SW 1271 (cell line): ENCODE measurements around the gene DRAM1.
A peak's percentile ranks its signal among the peaks of the same experiment; 100 is the strongest.
"Not testable (repeated sequence)": the region's sequence is repeated elsewhere in the genome, so short reads cannot be mapped to it uniquely, and the experiment has no call there.

Experiments used
- DNase-seq, 2 experiments: peaks; one replicate each; lab custom pipeline; 2025; lab: John Stamatoyannopoulos, UW

Gene DRAM1, protein sequence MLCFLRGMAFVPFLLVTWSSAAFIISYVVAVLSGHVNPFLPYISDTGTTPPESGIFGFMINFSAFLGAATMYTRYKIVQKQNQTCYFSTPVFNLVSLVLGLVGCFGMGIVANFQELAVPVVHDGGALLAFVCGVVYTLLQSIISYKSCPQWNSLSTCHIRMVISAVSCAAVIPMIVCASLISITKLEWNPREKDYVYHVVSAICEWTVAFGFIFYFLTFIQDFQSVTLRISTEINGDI

DNA sequence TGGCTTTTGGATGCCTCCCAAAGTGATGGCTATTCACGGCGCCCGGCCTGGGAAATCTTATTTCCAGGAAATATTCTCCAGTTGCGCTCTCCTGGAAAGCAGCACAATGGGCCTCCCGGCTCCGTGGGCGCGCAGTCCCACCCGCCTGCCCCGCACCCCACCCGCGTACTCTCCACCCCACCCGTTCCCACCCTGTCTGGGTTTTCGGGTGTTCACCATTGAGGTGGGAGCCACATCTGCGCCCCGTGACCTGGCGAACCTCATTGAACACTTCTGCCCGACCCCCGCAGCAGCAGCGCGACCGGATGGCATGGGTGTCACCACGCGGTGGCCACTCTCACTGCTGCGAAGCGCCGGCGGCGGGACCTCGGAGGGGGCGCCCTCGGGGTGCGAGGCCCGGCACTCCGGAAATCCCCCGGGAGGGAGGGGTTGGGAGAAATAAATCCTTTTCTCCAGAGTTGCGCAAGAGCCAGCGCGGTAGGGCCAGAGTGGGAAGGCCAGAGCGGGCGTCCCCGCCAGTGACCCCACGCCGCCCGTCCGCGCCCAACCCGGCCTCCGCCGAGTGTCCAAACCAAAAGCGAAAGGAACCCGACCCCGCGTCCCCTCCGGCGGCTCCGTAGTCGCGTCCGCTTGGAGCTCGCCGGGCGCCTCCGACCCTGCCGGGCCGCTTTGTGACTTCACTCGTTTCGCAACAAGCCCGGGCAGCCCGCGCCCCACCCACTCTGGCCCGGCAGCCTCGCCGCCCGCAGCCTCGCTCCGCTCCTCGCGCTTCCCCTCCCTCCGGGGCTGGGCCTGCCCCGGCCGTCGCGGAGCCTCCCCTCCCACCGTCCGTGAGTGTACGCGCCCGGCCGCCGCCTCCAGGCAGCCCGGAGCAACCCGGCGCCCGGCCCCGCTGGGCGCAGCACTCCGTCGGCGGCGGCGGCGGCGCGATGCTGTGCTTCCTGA lies at the start of gene DRAM1:
Gene DRAM1, plus strand, starts transcription at position 720 of the 945 bp plus-strand sequence. Its CDS starts 210 bp downstream, at position 930.
- DNase-seq = peak; percentile 31 to 71

DNA sequence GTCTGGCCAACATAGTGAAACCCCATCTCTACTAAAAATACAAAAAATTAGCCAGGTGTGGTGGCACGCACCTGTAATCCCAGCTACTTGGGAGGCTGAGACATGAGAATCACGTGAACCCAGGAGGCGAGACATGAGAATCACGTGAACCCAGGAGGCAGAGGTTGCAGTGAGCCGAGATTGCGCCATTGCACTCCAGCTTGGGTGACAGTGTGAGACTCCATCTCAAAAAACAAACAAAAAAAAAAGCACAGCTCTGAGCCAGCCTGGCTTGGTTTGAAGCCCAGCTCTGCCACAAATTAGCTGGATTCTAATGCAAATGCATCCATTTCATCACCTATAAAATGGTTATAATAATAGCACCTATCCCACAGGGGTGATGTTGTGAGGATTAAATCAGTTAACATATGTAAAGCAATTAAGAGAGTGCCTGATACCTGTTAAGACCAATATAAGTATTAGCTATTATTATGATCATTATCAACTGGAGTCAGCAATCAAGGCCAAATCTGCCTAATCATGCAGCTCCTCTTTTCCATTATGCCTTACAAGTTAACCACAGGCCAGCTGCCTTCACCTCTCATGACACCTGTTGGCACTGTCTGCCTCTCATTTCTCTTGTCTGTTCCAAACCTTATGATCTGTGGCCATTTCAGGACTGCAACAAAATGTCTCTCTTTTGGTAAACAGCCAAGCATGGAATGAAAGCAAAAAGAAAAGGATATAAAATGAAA lies 48.8 kb upstream of the DRAM1 start:
- DNase-seq = no peak

DNA sequence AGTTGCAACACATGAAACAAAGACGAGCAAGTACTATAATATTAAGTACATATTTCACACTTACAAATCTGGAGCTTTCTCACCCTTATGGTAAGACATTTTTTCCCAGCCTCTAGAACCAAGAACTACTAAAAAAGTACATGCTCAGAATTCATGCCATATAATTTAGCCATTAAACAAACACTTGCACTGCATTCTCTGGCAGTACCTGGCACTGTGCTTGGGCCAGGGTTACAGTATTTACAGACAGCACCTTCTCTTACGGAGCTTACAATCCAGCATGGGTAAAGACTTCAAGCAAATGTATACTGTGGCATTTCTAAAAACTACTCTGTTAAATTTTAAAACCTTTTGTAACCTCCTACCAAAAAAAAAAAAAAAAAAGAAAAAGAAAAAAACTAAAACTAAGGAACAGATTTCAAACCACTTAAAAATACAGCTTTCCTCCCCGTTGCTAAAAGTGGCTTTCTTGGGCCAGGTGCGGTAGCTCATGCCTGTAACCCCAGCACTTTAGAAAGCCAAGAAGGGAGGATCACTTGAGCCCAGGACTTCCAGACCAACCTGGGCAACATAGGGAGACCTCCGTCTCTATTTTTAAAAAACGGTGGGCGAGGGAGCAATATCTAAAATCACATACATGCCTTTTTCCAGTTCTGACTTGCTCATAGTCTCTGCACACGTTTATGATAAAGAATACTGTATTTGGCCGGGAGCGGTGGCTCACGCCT lies 47.6 kb upstream of the DRAM1 start:
- DNase-seq = no peak

DNA sequence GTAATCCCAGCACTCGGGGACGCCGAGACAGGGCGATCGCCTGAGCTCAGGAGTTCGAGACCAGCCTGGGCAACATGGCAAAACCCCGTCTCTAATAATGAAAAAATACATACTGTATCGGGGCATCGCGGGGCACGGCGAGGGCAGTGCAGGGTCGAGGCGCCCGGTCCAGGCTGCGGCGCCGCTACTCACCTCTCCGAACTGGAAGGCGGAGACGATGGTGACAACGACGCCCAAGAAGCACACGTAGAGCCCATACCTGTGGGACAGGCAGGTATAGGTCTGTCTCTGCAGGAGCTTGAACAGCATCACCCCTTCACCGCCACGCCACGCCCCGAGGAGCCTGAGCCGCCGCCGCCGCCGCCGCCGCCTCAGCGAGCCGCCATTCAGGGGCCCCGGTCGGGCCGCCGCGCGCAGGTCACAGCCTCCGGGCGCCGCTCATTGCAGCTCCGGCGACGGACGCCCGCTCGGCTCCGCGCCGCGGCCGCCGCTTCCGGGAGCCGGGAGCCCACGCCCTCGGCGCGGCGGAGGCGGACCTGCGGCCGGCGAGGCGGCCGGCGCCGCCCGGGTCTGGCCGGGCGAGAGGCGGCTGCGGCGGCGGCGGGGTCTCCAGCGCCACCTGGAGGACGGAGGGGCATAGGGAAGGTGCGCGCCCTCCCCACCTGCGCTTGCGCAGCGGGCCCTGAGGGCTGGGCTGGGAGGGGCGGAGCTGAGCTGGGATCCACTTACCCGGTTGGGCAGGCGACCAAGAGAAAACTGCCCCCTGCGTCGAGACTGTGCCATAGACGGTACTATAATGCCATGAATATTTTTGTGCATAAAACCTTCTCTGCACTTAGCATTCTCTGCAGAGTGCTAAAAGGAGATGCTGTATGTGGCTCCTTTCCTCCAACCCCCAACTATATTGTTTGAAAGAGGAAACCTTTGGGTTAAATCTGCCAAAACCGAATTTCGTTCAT lies 46.7 kb upstream of the DRAM1 start, which contains the start of gene GNPTAB:
Gene GNPTAB, minus strand, starts transcription at position 593 of the 959 bp plus-strand sequence. Its CDS starts 284 bp downstream, at position 309.
- DNase-seq = peak; percentile 40 to 77

DNA sequence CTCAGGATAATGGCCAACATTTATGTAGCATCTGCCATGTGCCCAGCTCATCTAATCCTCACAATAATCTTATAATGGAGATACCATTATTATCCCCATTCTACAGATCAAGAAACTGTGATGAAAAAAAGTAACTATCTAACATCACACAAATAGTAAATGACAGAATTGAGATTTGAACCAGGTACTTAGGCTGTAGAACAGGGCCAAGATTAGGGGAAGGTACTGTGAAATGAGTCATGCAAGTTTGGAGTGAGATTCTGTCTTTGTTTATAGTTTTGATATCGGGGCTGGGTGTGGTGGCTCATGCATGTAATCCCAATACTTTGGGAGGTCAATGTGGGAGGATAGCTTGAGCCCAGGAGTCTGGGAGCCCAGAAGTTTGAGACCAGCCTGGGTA lies 45.4 kb upstream of the DRAM1 start:
- DNase-seq = no peak

DNA sequence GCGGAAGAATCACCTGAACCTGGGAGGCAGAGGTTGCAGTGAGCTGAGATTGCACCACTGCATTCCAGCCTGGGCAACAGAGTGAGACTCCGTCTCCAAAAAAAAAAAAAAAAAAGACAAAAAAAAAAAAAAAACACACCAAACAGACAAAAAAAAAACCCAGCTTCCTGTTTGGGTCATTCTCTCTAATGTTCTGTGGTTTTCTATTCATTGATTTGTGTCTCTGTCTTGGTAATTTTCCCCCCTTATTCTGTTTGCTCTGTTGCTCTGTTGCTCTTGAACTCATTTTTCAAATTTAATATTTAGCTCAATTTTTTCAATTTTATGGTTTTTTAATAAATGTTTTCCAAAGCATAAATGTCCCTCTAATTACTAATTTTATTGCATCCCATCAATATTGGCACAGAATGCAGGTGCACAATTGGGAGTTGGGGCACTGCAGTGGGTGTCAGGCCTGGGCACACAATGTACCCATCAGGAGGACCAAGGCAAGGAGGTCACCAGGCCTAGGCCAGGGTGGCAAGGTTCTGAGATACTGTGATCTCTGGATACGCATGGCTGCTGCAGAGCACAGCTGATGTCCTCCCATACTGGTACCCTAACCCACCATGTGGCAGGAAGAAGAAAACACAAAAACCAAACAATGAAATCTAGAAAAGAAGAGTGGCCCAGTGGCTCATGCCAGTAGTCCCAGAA lies 38.6 kb upstream of the DRAM1 start:
- DNase-seq = no peak

DNA sequence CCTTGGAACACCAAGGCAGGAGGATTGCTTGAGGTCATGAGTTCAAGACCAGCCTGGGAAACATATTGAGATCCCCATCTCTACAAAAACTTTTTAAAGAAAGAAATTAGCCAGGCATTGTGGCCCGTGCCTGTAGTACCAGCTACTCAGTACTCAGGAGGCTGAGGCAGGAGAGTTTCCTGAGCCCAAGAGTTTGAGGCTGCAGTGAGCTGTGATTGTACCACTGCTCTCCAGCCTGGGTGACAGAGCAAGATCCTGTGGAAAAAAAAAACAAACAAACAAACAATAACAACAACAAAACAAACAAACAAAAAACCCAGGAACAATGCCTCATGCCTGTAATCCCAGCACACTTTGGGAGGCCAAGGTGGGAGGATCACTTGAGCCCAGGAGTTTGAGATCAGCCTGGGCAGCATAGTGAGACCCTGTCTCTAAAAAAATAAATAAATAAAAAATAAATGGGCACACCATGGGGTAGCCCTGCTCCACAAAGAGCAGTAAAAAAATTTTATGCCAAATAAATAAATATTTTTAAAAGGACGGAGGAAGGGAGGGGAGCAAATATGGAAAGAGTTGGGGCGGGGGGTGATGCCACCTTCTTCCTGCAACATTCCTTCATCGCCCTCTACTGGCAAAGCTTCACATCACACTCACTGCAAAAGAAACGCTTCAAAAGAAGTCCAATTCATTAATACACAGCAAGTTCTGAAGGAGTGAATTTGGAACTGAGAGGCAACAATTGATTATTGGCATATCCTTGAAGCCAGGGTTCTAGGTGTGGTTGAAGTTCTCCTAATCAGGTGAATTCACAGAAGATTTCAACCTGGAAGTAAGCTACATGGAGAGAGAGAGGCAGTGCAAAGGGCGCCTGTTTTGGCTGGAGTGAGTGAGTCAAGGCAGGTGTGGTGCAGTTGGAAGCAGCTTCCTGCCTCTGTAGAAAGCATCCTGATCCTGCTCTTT lies 37.8 kb upstream of the DRAM1 start:
- DNase-seq = peak in 1 of 2 experiments; percentile 24

DNA sequence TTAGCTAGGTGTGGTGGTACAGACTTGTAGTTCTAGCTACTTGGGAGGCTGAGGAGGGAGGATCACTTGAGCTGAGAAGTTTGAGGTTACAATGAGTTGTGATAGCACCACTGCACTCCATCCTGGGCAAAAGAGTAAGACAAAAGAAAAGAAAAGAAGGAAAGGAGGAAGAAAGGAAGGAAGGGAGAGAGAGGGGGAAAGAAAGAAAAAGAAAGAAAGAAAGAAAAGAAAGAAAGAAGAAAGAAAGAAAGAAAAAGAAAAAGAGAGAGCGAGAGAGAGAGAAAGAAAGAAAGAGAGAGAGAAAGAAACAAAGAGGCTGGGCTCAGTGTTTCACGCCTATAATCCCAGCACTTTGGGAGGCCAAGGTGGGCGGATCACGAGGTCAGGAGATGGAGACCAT lies 36.3 kb upstream of the DRAM1 start:
- no peak for DNase-seq

DNA sequence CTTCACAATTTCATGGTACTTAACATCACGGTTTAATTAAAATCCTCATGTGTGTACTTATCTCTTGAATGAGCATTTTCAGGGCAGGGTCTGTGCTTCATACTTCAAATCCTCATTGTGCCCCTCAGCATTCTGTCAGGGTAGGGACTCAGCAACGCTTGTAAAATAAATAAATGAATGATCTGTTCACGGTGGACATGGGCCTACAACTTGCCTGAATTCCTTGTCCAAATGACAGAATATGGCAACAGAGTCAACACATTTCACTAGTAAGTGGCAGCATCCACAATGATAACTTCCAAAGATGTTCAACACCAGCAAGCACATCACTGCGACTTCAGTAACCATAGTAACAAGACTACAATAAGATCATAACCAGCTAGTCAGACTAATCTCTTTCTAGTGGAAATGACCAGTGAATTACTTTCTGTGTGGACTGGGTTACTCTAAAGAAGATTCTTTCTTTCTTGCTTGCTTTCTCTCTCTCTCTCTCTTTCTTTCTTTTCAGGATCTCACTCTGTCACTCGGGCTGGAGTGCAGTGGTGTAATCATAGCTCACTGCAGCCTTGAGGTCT lies 32.2 kb upstream of the DRAM1 start:
- DNase-seq = no peak

DNA sequence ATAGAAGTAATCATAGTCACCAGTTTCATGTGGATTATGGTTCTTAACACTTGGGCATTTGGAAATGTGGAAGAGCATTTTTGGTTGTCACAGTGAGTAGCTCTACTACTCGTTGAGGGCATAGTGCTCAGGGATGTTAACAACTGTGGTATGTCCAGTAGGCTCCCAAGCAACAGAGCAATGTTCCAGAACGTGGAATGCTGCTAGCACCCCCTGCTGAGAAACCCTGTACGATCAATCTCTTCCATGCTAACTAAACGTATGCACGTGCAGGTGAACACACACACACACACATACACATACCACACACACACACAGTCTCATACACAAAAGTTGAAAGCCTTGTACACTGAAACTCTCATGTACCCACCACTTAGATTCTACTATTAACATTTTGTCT lies 30.1 kb upstream of the DRAM1 start:
- no peak for DNase-seq

DNA sequence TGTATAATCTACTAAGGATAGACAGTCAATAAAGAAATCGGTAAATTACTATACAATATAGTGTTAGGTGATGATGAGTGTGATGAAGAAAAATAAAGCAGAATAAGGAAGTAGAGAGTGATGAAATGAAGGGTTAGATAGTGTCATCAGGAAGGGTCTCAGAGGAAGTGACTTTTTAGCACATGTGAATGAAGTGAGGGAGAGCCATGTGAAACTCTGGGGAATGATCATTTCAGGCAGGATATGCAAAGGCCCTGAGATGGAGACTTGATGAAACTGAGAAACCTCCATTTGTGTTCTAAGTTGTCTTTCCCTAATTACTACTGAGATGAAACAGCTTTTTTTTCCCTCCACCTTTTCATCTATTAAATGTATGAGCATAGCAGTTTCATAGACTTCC lies 27.2 kb upstream of the DRAM1 start:
- no peak for DNase-seq

DNA sequence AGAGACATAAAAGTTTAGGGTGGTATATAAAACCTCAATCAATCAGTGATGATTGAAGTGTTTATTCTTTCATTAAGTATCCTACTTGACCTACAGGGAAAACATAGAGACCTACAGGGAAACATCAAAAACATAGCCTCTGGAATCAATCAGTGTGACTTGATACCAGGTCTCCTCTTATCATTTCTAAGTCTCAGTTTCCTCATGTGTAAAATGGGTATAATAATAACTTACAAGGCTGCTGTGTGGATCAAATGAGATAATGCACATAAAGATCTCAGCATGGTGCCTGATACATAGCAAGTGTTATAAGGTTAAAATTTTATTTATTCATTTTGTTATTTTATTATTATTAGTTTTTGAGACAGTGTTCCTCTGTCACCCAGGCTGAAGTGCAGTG lies 24.4 kb upstream of the DRAM1 start:
- DNase-seq = no peak

DNA sequence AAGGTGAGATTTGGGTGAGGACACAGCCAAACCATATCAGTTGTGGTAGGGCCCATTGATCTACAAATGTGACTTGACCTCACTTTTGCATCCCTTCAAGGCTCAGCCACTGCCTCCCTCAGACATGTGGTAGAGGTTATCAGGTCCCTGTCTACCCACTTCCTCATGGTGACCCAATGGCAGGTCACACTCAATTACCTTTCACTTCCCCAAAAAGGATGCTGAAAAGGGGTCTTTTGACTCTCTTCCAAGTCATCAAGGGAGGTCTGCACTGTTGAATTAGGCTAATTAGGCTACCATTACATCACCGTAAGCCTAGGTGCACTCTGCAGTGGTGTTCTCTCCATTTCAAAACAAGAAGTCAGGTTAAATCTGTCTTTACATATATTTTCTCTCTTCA lies 22.6 kb upstream of the DRAM1 start:
- no peak for DNase-seq

DNA sequence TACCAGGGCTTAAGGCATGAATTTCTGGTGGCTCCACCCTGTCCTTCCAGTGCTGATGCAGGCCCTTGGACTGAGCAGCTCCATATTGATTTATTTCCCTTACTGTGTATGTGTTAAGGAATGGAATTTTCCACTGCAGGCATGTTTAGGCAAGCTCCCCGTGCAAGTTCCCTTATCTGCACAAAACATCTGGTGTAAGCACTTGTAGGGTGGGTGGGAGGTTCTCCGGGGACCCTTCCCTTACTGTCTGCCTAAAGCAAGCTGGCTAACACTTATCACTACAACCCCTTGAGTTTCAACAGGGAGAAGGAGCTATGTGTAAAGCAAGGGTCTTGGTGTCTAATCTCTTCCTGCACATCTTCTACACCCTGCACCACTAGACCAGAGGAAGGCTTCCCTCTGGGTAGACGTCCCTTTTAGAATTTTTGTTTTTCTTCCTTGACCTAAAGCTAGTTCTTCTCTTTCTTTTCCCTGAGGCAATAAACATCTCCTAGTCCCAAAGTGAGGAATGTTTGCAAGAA lies 22.0 kb upstream of the DRAM1 start:
- no peak for DNase-seq

DNA sequence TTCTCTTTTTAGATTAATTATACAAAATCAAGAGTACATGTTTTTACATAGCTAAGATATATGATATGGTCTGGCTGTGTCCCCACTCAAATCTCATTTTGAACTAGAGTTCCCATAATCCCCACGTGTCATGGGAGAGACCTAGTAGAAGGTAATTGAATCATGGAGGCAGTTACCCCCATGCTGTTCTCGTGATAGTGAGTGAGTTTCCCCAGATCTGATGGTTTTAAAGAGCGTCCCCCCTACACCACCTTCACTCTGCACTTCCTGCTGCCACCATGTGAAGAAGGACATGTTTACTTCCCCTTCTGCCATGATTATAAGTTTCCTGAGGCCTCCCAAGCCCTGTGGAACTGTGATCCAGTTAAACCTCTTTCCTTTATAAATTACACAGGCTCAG lies 21.4 kb upstream of the DRAM1 start:
- no peak for DNase-seq

DNA sequence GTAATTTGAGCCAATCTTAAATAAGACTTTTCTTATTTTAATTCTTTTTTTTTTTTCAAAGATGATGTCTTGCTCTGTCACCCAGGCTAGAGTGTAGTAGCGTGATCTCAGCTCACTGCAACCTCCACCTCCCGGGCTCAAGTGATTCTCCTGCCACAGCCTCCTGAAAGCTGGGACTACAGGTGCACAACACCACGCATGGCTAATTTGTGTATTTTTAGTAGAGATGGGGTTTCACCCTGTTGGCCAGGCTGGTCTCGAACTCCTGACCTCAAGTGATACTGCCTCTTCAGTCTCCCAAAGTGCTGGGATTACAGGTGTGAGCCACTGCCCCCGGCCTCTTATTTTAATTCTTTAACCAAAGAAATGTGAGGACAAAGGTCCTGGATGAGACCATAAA lies 20.8 kb upstream of the DRAM1 start:
- DNase-seq = not testable (repeated sequence)

DNA sequence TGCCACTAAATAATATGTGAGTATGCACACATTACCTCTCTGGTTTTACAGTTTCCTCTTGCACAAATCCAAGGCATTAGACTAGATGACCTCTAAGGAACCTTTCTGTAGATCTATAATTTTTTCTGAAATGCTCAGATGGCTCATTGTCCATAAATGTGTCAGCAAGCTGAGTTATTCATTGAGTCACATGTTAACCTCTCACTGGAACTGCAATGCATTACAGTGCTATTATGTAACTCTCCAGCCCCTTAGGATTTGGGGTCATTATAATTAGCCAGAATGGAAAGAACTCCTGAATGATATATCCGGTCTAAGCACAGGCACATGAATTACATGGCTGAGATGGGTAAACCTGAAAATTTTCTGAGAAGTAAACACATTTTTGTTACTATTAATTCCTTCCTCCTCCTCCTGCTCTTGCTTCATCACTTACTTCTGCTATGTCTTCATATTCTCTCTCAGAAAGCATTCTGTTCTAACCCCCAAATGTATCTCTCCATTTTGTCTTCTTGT lies 20.3 kb upstream of the DRAM1 start:
- DNase-seq = peak in 1 of 2 experiments; percentile 21

DNA sequence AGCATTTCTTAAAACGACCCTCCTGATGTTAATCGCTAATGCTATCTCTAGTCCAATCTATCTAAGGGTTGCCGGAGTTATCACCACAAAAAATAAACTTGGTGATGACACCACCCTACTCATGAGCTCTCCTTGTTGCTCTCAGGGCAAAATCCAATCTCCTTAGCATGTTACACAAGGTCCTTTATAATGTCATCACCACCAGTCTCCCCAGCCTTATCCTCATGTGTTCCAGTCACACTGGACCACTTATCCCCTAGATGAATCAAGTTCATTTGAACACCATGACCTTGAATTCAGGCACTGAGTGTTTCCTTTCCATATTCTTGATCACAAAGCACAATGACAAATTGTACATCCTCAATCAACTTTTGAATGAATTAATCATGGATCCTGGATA lies 19.0 kb upstream of the DRAM1 start:
- DNase-seq = no peak
